Frontal cortex (tissue), 4 donors: ENCODE data around the gene CTIF. TPM values are rescaled to one million over a fixed set of nuclear protein-coding genes. Genes with fewer than 3 reads are reported as not detected.

ENCODE experiments used
- DNase-seq, 2 donors: peaks; one replicate each; pipeline ENCODE4 v3.0.0; 2012; ENCODE audit warnings: low spot score in 2 of 2
- FAIRE-seq: peaks from 2 replicates; lab custom pipeline; 2012; peaks lifted over from hg19 to GRCh38; lab: Jason Lieb, UNC
- total RNA-seq: library from RNA; depleted of rRNA; stranded (reverse); fragments of >200 nt; gene quantifications from one replicate; pipeline ENCODE4 v1.2.3, GENCODE V29; 2014
- donor health status: control.
- donor health status: control.
- donor health status: control.

CTIF gene
- total RNA-seq, 1 donor from 2014 or later = 42.0 TPM

GRCh38 chr18:48594471-48595094 lies 55.8 kb downstream of the CTIF start:
- FAIRE-seq = no peak
- no peak for DNase-seq

- DNase-seq = no peak
- FAIRE-seq = no peak
Measured at GRCh38 chr18:48595703-48596218, 56.9 kb downstream of the CTIF start.

GRCh38 chr18:48597110-48597509 lies 58.3 kb downstream of the CTIF start:
- no peak for FAIRE-seq
- DNase-seq = no peak

GRCh38 chr18:48597671-48598070 lies 58.8 kb downstream of the CTIF start:
- no peak for FAIRE-seq
- DNase-seq = no peak

- DNase-seq (no peak), FAIRE-seq (no peak)
Measured at GRCh38 chr18:48599391-48599790, 60.6 kb downstream of the CTIF start.

- no peak for FAIRE-seq
Measured at GRCh38 chr18:48600046-48600445, 61.2 kb downstream of the CTIF start.

GRCh38 chr18:48600456-48601090 lies 61.7 kb downstream of the CTIF start:
- DNase-seq = no peak
- FAIRE-seq = no peak

More at GRCh38 chr18:48600046-48600445, 61.2 kb downstream of the CTIF start:
- DNase-seq = no peak

GRCh38 chr18:48601343-48601742 lies 62.5 kb downstream of the CTIF start:
- DNase-seq (no peak), FAIRE-seq (no peak)

GRCh38 chr18:48602759-48603390 lies 64.0 kb downstream of the CTIF start:
- no peak for FAIRE-seq
- no peak for DNase-seq

- DNase-seq (no peak), FAIRE-seq (no peak)
Measured at GRCh38 chr18:48605408-48605845, 66.6 kb downstream of the CTIF start.

GRCh38 chr18:48607056-48607984 lies 68.5 kb downstream of the CTIF start:
- FAIRE-seq (no peak), DNase-seq (no peak)

GRCh38 chr18:48608581-48608980 lies 69.8 kb downstream of the CTIF start:
- DNase-seq (no peak), FAIRE-seq (no peak)

- FAIRE-seq (no peak), DNase-seq (no peak)
Measured at GRCh38 chr18:48609114-48609513, 70.3 kb downstream of the CTIF start.

GRCh38 chr18:48609820-48610815 lies 71.3 kb downstream of the CTIF start:
- FAIRE-seq (no peak), DNase-seq (no peak)

- DNase-seq (no peak), FAIRE-seq (no peak)
Measured at GRCh38 chr18:48611203-48611602, 72.4 kb downstream of the CTIF start.

GRCh38 chr18:48611785-48612480 lies 73.1 kb downstream of the CTIF start:
- no peak for DNase-seq
- no peak for FAIRE-seq

- DNase-seq = no peak
- FAIRE-seq = no peak
Measured at GRCh38 chr18:48612511-48612910, 73.7 kb downstream of the CTIF start.

GRCh38 chr18:48612917-48613316 lies 74.1 kb downstream of the CTIF start:
- FAIRE-seq = no peak
- no peak for DNase-seq
